LNCAP (cell line): Measurements from ENCODE around the gene UQCC3.

Source experiments
- TF ChIP-seq, protein P1 (sequence below): fragments of 450-650 bp; IDR thresholded peaks from 2 replicates; pipeline ENCODE4 v1.5.1; 2017; ENCODE audit warnings: mild to moderate bottlenecking

UQCC3 gene, protein sequence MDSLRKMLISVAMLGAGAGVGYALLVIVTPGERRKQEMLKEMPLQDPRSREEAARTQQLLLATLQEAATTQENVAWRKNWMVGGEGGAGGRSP

DNA sequence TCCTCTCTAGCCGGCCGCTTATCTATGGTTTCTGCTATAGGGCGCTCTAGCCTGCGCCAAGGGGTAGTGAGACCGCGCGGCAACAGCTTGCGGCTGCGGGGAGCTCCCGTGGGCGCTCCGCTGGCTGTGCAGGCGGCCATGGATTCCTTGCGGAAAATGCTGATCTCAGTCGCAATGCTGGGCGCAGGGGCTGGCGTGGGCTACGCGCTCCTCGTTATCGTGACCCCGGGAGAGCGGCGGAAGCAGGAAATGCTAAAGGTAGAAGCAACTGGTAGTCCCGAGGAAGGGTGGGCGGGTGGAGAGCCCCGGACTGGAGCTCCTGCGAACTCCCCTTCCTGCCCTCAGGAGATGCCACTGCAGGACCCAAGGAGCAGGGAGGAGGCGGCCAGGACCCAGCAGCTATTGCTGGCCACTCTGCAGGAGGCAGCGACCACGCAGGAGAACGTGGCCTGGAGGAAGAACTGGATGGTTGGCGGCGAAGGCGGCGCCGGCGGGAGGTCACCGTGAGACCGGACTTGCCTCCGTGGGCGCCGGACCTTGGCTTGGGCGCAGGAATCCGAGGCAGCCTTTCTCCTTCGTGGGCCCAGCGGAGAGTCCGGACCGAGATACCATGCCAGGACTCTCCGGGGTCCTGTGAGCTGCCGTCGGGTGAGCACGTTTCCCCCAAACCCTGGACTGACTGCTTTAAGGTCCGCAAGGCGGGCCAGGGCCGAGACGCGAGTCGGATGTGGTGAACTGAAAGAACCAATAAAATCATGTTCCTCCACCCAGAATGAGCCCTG lies at the start of gene UQCC3, which contains the start of gene LBHD1:
UQCC3 (plus strand) TSS at position 66 of the 782 bp plus-strand sequence; CDS start at position 139, 73 bp downstream.
LBHD1 (minus strand) TSS at position 660 of the 782 bp plus-strand sequence. CDS start 2,236 bp downstream, outside the sequence.
- TF ChIP-seq, protein P1, sequence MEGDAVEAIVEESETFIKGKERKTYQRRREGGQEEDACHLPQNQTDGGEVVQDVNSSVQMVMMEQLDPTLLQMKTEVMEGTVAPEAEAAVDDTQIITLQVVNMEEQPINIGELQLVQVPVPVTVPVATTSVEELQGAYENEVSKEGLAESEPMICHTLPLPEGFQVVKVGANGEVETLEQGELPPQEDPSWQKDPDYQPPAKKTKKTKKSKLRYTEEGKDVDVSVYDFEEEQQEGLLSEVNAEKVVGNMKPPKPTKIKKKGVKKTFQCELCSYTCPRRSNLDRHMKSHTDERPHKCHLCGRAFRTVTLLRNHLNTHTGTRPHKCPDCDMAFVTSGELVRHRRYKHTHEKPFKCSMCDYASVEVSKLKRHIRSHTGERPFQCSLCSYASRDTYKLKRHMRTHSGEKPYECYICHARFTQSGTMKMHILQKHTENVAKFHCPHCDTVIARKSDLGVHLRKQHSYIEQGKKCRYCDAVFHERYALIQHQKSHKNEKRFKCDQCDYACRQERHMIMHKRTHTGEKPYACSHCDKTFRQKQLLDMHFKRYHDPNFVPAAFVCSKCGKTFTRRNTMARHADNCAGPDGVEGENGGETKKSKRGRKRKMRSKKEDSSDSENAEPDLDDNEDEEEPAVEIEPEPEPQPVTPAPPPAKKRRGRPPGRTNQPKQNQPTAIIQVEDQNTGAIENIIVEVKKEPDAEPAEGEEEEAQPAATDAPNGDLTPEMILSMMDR, result no peak

DNA sequence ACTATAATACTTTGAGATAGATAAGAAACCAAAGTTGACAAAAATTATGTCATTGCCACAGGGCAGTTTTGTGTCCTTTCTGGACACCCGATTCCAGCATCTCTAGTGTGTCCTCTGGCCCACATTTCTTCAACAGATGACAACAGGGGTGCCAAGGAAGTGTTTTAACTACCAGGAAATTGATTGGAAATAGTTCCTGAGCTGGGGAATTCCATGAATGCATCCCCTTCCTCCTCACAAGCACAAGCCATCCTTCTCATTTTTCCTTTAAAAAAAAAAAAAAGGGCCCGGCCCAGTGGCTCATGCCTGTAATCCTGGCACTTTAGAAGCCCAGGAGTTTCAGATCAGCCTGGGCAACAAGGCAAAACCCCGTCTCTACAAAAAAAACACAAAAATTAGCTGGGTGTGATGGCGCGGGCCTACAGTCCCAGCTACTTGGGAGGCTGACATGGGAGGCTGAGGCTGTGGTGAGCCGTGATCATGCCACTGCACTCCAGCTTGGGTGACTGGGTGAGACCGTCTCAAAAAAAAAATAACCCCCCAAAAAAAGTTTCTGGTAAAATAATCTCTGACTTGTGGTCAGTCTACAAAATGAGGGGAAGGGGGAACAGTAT lies 48.9 kb upstream of the UQCC3 start:
- TF ChIP-seq, protein P1, result no peak

DNA sequence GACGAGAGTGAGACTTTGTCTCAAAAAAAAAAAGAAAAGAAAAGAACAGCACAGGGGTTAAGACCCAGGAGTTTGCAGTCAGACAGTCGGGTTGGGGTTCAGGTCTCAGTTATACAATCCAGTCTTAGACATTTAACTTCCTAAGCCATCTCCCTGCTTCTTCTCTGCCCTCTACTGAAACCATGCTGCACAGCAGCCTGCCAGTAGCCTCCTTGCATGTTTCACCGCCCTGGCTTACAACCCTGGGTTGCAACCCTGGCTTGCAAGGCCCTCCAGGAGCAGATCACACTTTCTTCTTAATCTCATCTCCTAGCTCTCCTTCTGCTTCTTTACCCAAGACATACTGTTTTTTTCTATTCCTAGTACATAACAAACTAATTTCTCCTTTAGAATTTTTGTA lies 43.8 kb upstream of the UQCC3 start:
- TF ChIP-seq, protein P1, result no peak

DNA sequence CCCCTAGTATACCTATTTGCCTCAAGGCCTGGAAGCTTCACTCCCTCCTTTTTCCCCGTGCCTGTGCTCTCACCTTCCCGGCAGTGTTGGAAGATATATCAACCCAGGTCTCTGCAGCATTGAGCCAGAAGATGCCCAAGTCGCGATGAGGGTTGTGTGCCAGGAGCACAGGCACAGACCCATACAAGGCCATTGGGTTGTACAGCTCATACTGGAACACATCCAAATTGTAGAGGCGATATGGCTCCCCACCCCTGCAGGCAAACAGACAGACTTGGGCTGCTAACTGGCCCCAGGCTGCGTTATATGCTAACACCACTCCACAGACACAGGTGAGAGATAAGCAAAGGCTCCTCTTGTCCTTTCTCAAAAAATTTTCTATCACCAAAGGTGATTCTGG lies 39.0 kb upstream of the UQCC3 start:
- TF ChIP-seq, protein P1, result no peak

DNA sequence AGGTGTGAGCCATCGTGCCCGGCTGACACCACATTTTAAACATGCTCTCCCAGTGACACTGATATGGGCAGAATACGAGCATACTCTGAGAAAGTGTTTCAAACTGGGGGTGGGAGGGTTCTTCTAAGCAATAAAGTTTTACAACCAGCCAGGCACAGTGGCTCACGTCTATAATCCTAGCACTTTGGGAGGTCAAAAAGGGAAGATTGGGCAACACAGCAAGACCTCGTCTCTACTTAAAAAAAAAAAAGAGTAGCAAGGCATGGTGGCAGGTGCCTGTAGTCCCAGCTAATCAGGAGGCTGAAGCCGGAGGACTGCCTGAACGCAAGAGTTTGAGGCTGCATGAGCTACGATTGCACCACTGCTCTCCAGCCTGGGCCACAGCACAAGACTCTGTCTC lies 27.3 kb upstream of the UQCC3 start:
- TF ChIP-seq, protein P1, result no peak

DNA sequence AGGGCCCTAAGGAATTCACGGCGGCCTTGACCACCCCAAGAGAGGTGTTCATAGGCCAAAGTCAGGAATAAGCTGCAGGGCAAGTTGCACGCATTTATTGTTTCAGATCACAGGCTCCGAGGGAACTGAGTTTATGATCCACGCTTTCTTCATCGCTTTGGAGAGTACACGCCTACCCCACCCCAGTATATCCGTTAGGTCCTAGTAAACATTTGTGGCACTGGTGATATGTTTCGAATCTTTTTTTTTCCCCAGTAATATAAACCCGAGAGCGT lies 25.9 kb upstream of the UQCC3 start:
- TF ChIP-seq, protein P1, result no peak

DNA sequence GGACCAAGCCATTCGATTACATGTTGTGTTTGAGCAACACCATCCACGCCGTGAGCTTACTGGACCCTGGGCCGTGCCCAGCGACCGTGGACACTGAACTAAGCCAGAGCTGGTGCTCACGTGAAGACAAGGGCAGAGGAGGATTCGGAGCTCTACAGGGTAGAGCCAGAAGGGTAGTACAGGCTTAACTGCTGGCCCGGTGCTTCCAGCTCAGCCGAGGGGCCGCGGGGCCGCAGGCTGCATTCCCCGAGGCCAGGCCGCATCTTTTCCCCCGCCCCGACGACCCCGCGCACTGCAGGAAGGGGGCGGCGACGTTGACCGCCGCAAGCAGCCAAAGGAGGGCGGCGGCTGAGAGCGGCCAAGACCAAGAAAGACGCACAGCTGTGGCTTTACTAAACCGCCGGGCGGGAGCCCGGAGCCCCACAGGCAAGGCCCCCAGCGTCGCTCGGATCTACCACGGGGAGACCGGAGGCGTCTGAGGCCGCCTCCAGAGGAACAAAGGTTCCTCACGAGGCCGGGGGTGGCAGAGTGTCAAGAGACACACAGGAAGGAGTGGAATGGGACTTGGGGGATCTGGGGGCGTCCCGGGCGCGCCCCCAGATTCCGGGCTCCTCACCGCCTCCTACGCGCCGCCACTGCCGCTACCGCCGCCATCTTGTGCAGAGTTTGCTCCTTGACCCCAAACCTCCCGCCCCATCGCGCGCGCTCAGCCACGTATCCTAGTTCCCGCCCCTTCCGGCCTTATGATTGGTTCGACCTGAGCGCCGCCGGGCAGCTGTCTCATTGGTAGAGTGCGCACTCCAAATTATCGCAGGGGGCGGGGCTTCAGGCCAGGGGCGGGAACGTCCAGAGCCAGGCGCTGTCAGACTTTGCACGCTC lies 25.3 kb upstream of the UQCC3 start, which contains the start of gene GANAB:
GANAB (minus strand) TSS at position 668 of the 879 bp plus-strand sequence; CDS start at position 654, 14 bp downstream.
- TF ChIP-seq, protein P1, result no peak
